ENCODE results near the gene KCNIP4.

Gene KCNIP4

GRCh38 chr4:20698382-20698781 is 1250.2 kb downstream of the KCNIP4 start:
- no peak for DNase-seq

- no peak for DNase-seq
These were observed 1251.8 kb downstream of the KCNIP4 start for GRCh38 chr4:20696815-20697214.

DNA sequence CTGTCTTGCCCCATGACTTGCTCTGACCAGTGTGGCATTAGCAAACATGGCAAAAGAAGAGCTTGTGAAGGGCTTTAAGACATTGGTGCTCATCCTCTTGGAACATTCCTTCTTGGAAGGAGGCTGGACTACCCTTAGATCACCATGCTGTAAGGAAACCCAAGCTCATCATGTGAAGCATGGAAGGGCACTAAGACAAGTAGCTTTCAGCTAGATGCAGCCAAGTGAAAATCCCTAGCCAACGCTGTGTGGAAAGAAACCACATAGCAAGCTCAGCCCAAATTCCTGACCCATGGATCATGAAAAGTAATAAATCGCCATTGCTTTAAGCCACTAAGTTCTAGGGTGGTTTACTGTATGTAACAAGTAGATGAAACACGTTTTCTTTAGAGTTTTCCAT is 1260.7 kb downstream of the KCNIP4 start:
- no peak for DNase-seq

GRCh38 chr4:20684852-20685763 is 1263.5 kb downstream of the KCNIP4 start:
- DNase-seq: no peak

DNA sequence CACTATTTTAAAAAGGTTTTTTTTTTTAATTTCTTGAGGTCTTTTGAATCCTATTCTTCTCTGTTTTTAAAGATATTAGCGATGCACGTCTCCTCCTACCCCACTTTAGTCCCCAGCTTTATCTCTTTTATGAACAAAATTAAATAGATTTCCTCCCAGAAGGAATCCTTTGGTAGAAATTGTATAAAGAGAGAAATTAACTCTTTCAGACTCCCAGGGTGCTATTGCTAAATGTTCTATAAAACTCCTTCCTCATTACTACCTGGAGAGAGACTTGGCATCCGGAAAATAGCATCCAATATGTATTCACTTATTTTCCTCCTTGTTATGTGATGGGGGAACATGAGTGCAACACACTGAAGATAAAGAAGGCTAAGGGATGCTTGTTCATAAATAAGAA is 1264.8 kb downstream of the KCNIP4 start:
- no peak for DNase-seq

DNA sequence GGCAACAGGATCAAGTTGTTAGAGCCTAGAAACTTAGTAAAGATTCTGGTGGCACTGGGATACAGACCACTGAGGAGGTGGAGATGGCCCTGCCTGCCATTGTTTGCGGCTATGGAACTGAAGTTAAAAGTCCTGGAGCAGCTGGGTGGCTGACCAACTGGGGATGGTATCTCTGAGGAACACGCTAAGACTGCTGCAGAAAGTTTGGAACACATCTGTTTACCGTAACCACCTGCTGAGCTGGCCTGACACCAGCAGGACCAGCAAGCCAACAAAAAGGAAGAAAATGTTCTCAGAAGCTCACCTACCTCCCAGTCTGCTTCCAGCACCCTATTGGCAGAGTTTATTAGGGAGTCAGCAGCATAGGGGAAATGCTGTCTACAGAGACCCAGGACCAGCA is 1265.7 kb downstream of the KCNIP4 start:
- no peak for DNase-seq

DNA sequence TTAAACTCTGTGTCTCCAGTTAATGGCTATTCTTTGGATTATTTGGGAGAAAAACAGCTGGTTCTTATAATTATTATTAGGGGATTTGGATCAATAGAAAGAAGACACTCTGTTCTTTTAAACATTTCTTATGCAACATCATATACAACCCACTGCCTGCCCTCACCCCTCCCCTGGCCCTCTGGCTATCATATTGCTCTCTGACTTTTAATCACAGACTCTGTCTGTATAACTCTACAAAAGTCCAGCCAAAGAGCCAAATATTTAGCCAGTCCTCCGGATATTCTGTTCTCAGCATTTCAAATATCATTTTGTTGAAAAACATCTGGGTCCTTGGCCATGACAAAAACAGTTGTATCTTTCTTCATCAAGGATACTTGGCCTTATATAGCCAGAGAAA is 1267.3 kb downstream of the KCNIP4 start:
- DNase-seq: no peak

- no peak for DNase-seq
These were observed 1267.8 kb downstream of the KCNIP4 start for GRCh38 chr4:20680736-20681135.

DNA sequence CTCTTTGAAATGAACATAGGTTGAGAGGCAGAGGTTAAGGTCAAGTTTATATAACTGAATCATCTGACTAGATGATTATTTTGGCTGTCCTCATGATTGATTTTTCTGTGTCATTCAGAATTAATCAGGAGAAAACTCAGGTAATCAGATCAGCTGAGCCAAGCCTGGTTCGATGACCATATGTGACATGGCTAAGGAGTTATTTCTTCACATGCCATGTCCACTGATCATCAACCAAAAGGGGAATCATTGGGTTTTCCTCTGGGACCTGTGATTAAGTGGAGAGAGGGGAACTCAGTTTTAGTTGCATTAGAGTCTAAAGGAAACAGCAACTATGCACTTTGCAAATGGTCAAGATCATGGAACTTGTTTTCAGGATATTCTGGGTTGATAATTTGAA is 1268.6 kb downstream of the KCNIP4 start:
- DNase-seq: no peak
